LNCaP clone FGC (cell line): Measurements from ENCODE around the gene RNF224.
A peak's percentile ranks its signal among the peaks of the same experiment; 100 is the strongest.
"Not testable (repeated sequence)": the region's sequence is repeated elsewhere in the genome, so short reads cannot be mapped to it uniquely, and the experiment has no call there.

ENCODE experiments used
- DNase-seq: peaks from one replicate; pipeline ENCODE4 v3.0.0-alpha.2; 2011; ENCODE audit warnings: low read depth
- H3K4me3 ChIP-seq: 2 replicates; pipeline ENCODE4 v1.5.1; 2011; ENCODE audit warnings: mild to moderate bottlenecking, low read depth, low read length, control low read depth
- TF ChIP-seq, protein P1 (sequence below): IDR thresholded peaks from 2 replicates; pipeline ENCODE4 v1.5.1; 2012; ENCODE audit warnings: mild to moderate bottlenecking; ENCODE audit not compliant: control insufficient read depth, insufficient read depth; ENCODE audit errors: extremely low read depth

The RNF224 gene

DNA sequence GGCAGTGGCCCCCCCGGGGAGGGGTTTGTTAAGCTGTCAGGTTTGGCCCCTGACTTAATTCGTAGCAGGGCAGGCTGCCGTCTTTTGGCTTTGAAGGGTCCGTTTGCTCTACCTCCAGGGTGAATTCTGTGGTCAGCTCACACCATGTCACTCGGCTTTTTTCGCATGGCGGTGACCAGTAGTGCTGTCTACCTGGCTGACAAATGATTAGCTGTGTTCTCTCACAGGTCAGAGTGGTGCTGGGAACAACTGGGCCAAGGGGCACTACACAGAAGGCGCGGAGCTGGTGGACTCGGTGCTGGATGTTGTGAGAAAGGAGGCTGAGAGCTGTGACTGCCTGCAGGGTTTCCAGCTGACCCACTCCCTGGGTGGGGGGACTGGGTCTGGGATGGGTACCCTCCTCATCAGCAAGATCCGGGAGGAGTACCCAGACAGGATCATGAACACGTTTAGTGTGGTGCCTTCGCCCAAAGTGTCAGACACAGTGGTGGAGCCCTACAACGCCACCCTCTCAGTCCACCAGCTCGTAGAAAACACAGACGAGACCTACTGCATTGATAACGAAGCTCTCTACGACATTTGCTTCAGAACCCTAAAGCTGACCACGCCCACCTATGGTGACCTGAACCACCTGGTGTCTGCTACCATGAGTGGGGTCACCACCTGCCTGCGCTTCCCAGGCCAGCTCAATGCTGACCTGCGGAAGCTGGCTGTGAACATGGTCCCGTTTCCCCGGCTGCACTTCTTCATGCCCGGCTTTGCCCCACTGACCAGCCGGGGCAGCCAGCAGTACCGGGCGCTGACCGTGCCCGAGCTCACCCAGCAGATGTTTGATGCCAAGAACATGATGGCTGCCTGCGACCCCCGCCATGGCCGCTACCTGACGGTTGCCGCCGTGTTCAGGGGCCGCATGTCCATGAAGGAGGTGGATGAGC, 15.2 kb downstream of the RNF224 start:
- TF ChIP-seq, protein P1, sequence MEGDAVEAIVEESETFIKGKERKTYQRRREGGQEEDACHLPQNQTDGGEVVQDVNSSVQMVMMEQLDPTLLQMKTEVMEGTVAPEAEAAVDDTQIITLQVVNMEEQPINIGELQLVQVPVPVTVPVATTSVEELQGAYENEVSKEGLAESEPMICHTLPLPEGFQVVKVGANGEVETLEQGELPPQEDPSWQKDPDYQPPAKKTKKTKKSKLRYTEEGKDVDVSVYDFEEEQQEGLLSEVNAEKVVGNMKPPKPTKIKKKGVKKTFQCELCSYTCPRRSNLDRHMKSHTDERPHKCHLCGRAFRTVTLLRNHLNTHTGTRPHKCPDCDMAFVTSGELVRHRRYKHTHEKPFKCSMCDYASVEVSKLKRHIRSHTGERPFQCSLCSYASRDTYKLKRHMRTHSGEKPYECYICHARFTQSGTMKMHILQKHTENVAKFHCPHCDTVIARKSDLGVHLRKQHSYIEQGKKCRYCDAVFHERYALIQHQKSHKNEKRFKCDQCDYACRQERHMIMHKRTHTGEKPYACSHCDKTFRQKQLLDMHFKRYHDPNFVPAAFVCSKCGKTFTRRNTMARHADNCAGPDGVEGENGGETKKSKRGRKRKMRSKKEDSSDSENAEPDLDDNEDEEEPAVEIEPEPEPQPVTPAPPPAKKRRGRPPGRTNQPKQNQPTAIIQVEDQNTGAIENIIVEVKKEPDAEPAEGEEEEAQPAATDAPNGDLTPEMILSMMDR = no peak
- peak overlapping the region; percentile 92 for H3K4me3 ChIP-seq
- DNase-seq = no peak

DNA sequence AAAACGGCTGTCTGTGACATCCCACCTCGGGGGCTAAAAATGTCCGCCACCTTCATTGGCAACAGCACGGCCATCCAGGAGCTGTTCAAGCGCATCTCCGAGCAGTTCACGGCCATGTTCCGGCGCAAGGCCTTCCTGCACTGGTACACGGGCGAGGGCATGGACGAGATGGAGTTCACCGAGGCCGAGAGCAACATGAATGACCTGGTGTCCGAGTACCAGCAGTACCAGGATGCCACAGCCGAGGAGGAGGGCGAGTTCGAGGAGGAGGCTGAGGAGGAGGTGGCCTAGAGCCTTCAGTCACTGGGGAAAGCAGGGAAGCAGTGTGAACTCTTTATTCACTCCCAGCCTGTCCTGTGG, 15.9 kb downstream of the RNF224 start:
- not testable (repeated sequence) for H3K4me3 ChIP-seq, DNase-seq

GRCh38 chr9:137243626-137244485, 16.6 kb downstream of the RNF224 start:
- H3K4me3 ChIP-seq = no peak overlapping the region
- DNase-seq = no peak
- TF ChIP-seq, protein P1 = no peak

- no peak for DNase-seq
- no peak overlapping the region for H3K4me3 ChIP-seq
- TF ChIP-seq, protein P1 = no peak
Measured at GRCh38 chr9:137244486-137245449, 17.5 kb downstream of the RNF224 start.

- no peak for DNase-seq
- H3K4me3 ChIP-seq = no peak overlapping the region
- TF ChIP-seq, protein P1 = no peak
Measured at GRCh38 chr9:137245450-137246421, 18.4 kb downstream of the RNF224 start.

DNA sequence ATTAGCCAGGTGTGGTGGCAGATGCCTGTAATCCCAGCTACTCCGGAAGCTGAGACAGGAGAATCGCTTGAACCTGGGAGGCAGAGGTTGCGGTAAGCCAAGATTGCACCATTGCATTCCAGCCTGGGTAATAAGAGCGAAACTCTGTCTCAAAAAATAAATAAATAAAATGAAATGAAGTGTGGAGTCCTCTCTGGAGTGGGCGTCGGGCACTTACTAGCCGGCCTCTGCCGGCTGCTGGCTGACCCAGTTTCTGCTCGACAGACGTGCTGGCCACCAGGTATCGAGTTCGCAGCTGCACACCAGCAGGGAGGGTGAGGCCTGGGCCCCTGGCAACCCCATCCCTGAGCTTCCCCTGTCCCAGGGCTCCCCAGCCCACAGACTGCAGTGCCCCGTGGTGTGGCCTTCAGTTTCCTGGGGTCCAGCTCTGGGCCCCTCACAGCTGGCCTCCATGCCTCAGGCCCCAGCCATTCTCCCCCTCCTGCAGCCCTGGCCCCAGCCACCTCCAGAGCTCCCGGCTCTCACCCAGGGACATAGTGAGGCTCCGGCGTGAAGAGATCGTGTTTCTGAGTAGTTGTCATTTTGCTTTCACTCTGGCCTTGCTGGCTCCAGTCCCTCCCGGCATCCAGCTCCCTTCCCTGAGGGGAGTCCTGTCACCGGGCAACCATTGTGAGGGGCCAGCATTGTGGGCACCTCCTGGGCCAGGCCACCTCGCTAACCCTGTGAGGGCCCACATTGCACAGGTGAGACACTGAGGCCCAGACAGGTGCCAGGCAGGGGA, 20.0 kb downstream of the RNF224 start:
- no peak overlapping the region for H3K4me3 ChIP-seq
- no peak for DNase-seq
- TF ChIP-seq, protein P1 = no peak
